Esophagus squamous epithelium (tissue), 5 donors: ENCODE results near the gene OLFML2A. TPM values are rescaled to one million over a fixed set of nuclear protein-coding genes. Genes with fewer than 3 reads are reported as not detected.

Experiments used
- DNase-seq: peaks from one replicate; lab custom pipeline; 2025; lab: John Stamatoyannopoulos, UW
- H3K27ac ChIP-seq, 4 donors: fragments of 200-600 bp; sonication (generic); one replicate each; pipeline ENCODE4 v1.5.1; 2016 to 2019; ENCODE audit warnings: mild to moderate bottlenecking in 1 of 4
- H3K27me3 ChIP-seq, 4 donors: fragments of 200-600 bp; sonication (generic); 1 replicate in 3 of 4; 2 replicates in 1 of 4; pipeline versions ENCODE4 v1.5.1 to v1.6.0; 2017 to 2021; ENCODE audit warnings: antibody characterized with exemption in 1 of 4
- H3K36me3 ChIP-seq, 3 donors: fragments of 200-600 bp; sonication (generic); one replicate each; pipeline ENCODE4 v1.5.1; 2016 to 2019
- H3K4me1 ChIP-seq, 3 donors: fragments of 200-600 bp; sonication (generic); one replicate each; pipeline ENCODE4 v1.5.1; 2017 to 2019
- H3K4me3 ChIP-seq, 4 donors: fragments of 200-600 bp; sonication (generic); 1 replicate in 3 of 4; 2 replicates in 1 of 4; pipeline ENCODE4 v1.5.1; 2016 to 2019; ENCODE audit warnings: mild to moderate bottlenecking in 2 of 4, moderate library complexity in 1 of 4
- H3K9me3 ChIP-seq, 3 donors: fragments of 200-600 bp; sonication (generic); one replicate each; pipeline ENCODE4 v1.5.1; 2016 to 2019
- CTCF ChIP-seq, 6 experiments: fragments of 450-650 bp in 4 of 6; fragments of 200-600 bp in 2 of 6; sonication (generic) in 2 of 6; IDR thresholded peaks; one replicate each; pipeline ENCODE4 v1.5.1; 2016 to 2019; ENCODE audit warnings: antibody characterized with exemption in 6 of 6, mild to moderate bottlenecking in 4 of 6, moderate library complexity in 4 of 6
- POLR2A ChIP-seq, 4 donors: fragments of 450-650 bp; IDR thresholded peaks; one replicate each; pipeline ENCODE4 v1.6.1; 2017; ENCODE audit warnings: antibody characterized with exemption in 4 of 4, mild to moderate bottlenecking in 4 of 4, moderate library complexity in 3 of 4
- WGBS, 2 donors: methylation state at CpG; one replicate each; pipeline ENCODE4 v1.1.5; 2018; 5-methylcytosine and 5-hydroxymethylcytosine counted together
- intact Hi-C: fragments of 100-400 bp; cut with DNase I; formaldehyde crosslinking; loops from one replicate; pipeline ENCODE4 v1.15.0; 2022
- total RNA-seq, 4 donors: library from RNA; depleted of rRNA; stranded (reverse); fragments of >200 nt; gene quantifications; one replicate each; pipeline ENCODE4 v1.1.0, GENCODE V29; 2016
- donor health status: DM: yes; HTN: yes; CAD: no.

Gene OLFML2A
- total RNA-seq, 4 donors from 2014 or later, result 9.0 to 21.7 (median 13.6) TPM

DNA sequence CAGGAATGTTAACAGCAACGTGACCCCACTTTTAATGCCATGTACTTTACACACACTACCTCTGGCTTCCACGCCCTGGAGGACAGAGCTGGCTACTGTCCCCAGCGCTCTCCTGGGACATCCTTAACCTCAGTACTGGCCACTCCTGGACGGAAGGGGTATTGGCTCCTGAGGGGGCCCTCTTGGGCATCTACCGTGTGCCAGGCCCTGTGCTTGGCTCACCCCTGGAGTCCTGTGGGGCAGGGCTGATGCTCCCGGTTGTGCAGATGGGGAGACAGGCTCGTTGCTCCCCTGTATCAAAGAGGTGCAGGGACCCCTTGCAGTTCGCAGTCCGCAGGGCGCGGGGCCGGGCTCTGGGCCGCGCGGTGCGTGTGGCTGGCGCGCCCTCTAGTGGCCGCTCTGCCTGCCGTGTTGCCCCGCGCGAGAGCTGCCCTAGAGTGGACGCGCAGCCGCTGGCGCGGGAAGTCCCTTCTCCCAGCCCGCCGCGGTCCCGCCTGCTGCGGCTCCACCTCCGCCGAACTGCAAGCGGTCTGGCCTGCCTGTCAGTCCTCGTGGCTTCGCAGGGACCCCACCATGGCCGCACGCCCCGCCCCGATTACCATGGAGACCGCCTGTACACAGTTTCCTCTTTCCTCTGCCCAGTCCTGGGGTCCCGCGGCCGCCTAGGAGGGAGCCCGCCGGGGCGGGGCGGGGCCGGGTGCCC lies 76.0 kb downstream of the OLFML2A start, which contains the start of gene WDR38:
Gene WDR38 (plus strand): TSS at position 632 of the 703 bp plus-strand sequence. CDS start 72 bp downstream, outside the sequence.
- Histone ChIP-seq H3K4me1 (peaks cover 15 to 43% (median 16%) of the 10 kb centered on the region in 3 donors), H3K27me3 (no peaks in the 10 kb centered on the region), H3K4me3 (peak within 1 kb of the TSS; percentile 24 to 64 (median 52)), H3K9me3 (no peaks in the 10 kb centered on the region), H3K36me3 (peaks cover 10 to 21% (median 12%) of the 10 kb centered on the region in 3 donors), H3K27ac (peak within 1 kb of the TSS; percentile 17 to 75 (median 32))
- TF ChIP-seq POLR2A (IDR thresholded peaks at IDR 0.05), result no peak
- TF ChIP-seq CTCF (IDR thresholded peaks at IDR 0.05), result peak; percentile 97 to 99 (median 98)
- WGBS, 2 donors, result 0 to 7% methylated on average over 1 to 2 of the region's 51 CpGs
- intact Hi-C loops, result loop anchor here (2.0 to 10.0 kb wide), 2 partner anchors 80 to 292 kb away; partner anchors contain the start of gene SCAI
- no peak for DNase-seq

- TF ChIP-seq CTCF (IDR thresholded peaks at IDR 0.05) (no peak), POLR2A (IDR thresholded peaks at IDR 0.05) (no peak)
- no peak for DNase-seq
- H3K4me1 ChIP-seq, result peaks cover 16 to 50% (median 19%) of the 10 kb centered on the region in 3 donors
- H3K36me3 ChIP-seq, result peaks cover 12 to 28% (median 17%) of the 10 kb centered on the region in 3 donors
- H3K9me3 ChIP-seq, result no peaks in the 10 kb centered on the region
- intact Hi-C loops, result loop anchor here (2.0 to 10.0 kb wide), 2 partner anchors 81 to 291 kb away; partner anchors contain the start of gene SCAI
- peak overlapping the region; percentile 17 to 75 (median 32) for H3K27ac ChIP-seq
- WGBS, 2 donors, result 46 to 50% methylated on average over 2 to 4 of the region's 11 CpGs
- H3K27me3 ChIP-seq, result no peaks in the 10 kb centered on the region
- H3K4me3 ChIP-seq, result peak overlapping the region; percentile 24 to 64 (median 52)
Observed at GRCh38 chr9:124853605-124854143, 76.7 kb downstream of the OLFML2A start.

DNA sequence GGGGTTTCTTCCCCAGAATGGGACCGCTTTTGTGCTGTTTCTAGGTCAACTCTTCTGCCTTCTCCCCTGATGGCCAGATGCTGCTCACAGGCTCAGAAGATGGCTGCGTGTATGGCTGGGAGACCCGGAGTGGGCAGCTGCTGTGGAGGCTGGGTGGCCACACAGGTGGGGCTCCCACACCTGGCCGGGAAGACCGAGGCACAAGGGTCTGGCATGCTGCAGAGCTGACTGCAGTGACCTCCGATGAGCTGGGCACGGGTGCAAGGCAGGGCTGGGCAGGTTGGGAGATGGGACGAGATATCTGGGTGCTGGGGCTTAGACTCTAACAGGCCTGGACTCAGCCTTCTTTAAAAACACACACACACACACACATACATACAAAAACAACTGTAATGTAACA lies 77.2 kb downstream of the OLFML2A start:
- 49 to 56% methylated on average over 4 to 7 of the region's 8 CpGs for WGBS, 2 donors

GRCh38 chr9:124854822-124855221 lies 77.9 kb downstream of the OLFML2A start:
- intact Hi-C loops, result loop anchor here (10.0 kb wide), 1 partner anchor 290 kb away; the partner anchor contains the start of gene SCAI
- Histone ChIP-seq H3K36me3 (peaks cover 18 to 40% (median 21%) of the 10 kb centered on the region in 3 donors), H3K27me3 (no peaks in the 10 kb centered on the region), H3K9me3 (no peaks in the 10 kb centered on the region), H3K4me1 (peaks cover 19 to 62% (median 30%) of the 10 kb centered on the region in 3 donors), H3K27ac (no peak overlapping the region), H3K4me3 (no peak overlapping the region)
- 53 to 55% methylated on average over 7 of the region's 7 CpGs for WGBS, 2 donors
- no peak for DNase-seq
- no peak for TF ChIP-seq POLR2A (IDR thresholded peaks at IDR 0.05)
- no peak for TF ChIP-seq CTCF (IDR thresholded peaks at IDR 0.05)

More for the DNA sequence above, 77.2 kb downstream of the OLFML2A start:
- Histone ChIP-seq H3K9me3 (no peaks in the 10 kb centered on the region), H3K36me3 (peaks cover 16 to 33% (median 20%) of the 10 kb centered on the region in 3 donors), H3K27me3 (no peaks in the 10 kb centered on the region), H3K4me3 (no peak overlapping the region), H3K27ac (no peak overlapping the region), H3K4me1 (peaks cover 16 to 55% (median 24%) of the 10 kb centered on the region in 3 donors)
- no peak for TF ChIP-seq POLR2A (IDR thresholded peaks at IDR 0.05)
- no peak for TF ChIP-seq CTCF (IDR thresholded peaks at IDR 0.05)
- intact Hi-C loops, result loop anchor here (10.0 kb wide), 1 partner anchor 291 kb away; the partner anchor contains the start of gene SCAI
- no peak for DNase-seq
